GM19452 (cell line): ENCODE measurements around the gene TSPEAR.

Source experiments
- ATAC-seq: cut with Tn5 transposase; IDR thresholded peaks from one replicate; pipeline ENCODE4 v1.9.1; 2021; ENCODE audit not compliant: unreplicated experiment

The TSPEAR gene

DNA sequence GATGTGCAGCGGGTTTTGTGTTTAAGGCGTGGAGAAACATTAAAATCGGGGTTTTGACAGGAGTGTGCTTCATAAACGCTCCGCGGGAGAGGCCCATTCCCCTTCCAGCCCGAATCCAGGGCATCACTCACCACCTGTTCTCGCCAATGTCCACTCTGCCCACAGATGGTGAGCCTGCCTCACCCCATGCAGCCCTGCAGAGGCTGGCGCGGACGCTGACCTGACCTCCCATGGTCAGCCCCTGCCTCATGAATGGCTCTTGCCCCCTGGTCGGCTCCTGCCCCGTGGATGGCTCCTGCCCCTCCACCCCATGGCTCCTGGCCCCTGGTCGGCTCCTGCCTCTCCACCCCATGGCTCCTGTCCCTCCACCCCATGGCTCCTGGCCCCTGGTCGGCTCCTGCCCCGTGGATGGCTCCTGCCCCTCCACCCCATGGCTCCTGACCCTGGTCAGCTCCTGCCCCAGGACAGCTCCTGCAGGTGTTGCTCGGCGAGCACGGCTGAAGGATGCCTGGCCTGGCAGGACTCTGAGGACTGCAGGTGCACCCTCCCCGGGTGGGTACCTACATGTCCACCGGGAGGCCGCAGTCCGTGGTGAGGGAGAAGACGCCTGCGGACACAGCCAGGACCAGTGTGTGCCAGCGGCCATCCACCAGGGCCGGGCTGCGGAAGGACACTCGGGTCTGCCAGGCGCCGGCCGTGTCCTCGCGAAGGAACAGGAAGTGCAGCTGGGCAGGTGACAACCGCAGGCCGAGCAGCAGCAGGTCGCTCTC lies 178.1 kb downstream of the TSPEAR start:
- no peak for ATAC-seq

DNA sequence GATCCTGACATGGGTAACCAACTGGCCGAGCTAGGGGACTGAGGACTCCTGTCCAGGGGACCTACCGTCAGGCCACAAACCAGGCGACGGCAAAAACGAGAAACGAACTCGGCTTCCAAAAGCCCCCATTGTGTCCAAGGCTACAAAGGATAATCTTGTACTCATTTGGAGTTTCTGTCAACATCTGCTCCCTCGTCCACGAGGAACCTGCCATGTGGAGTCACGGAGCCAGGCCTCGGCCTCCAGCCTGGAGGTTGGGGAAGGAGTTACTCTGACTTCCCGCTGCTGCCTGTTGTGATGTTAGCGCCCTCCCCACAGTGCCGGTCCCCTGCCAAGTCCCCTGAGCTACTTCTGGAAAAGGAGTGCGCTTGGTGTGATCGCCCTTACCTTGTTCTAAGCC lies 178.7 kb downstream of the TSPEAR start:
- ATAC-seq, result no peak

DNA sequence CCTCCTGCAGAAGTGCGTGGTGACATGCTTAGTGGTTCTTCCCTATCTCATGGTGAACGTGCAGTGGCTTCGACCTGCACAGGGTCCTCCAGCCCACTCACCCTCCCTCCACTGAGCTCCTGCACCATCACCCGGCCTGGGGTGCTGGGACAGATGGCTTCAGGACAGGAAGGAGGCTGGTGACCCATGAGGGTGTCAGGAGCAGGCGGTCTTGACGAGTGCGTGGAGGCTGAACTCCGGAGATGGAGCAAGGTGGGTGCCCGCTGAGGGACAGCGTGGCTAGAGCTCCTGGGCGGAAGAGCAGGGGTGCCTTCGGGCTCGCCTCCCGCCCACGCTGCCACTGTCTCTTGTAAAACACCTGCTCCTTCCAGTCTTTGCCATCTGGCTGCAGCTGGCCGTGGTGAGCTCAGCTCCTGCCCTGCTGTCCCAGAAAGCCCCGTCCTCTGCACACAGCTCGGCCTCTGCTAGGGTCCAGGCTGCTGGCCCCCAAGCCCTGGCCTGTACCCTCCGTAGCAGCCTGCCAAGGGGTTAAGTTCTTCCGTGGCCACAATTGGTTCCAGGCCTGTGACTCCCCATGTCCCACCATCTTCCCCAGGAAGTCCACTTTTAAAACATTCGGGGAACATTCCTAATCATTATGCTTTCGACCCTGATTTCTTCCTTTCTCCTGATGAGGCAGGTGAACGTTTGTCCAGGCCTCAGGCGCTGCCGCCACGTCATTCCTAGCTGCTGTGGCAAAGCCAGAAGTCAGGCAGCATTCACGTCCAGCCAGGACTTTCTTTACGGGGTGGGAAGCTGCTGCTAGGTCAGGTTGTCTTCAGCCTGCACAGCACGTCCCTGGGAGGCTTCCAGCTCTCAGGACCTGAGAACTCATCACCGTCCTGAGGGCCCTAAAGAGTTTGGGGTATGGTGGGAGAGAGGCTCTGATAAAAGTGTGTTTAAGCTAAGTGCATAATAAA lies 179.5 kb downstream of the TSPEAR start:
- no peak for ATAC-seq

DNA sequence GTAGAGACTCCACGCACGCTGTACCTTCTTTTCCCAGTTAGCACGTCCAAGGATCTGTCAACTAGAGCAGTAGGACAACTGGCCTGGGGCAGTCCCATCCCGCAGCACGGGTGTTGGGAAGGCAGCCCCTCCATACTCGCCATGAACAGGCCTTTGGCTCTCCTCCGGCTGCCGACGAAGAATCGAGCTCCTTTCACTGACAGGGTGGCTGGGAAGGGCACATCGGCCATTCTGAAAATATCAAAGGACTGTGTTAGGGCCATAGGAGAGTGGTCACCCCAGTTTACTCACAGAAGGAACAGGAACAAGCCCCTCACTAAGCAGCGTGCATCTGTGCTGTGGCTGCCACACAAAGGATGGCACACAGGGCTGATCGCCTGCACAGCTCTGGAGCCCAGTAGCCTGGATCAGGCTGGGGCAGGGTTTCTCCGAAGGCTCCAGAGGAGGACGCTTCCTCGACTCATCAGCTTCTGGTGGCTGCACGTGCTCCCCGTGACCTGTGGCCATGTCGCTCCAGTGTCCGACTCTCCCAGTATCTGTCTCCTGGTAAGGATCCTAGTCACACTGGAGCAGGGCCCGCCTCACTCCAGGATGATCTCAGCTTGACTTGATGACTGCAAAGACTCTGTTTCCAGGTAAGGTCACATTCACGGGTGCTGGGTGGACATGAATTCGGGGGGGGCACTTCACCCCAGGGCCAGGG lies 180.3 kb downstream of the TSPEAR start:
- no peak for ATAC-seq

DNA sequence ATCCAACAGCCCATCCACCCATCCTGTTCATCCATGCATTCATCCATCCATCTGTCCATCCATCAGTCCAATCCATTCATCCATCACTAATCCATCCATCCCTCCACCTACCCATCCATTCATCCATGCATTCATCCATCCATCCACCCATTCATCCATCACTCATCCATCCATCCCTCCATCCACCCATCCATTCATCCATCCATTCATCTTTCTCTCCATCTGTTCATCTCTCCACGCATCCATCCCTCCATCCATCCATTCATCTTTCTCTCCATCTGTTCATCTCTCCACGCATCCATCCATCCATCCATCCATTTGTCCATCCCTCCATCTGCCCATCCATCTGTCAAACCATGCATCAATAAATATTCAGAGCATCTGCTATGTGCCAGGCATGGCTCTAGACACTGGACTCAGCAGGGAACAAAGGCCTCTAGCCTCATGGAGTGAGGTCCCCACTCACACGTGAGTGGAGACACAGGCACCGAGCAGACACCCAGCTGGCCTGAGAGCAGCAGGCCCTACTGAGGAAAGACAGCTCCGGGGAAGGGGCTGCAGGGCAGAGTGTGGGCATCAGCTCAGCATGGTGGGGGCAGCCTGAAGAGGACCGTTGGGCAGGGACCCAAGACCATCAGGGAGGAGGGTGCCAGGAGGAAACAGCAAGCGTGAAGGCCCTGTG lies 181.0 kb downstream of the TSPEAR start:
- no peak for ATAC-seq

DNA sequence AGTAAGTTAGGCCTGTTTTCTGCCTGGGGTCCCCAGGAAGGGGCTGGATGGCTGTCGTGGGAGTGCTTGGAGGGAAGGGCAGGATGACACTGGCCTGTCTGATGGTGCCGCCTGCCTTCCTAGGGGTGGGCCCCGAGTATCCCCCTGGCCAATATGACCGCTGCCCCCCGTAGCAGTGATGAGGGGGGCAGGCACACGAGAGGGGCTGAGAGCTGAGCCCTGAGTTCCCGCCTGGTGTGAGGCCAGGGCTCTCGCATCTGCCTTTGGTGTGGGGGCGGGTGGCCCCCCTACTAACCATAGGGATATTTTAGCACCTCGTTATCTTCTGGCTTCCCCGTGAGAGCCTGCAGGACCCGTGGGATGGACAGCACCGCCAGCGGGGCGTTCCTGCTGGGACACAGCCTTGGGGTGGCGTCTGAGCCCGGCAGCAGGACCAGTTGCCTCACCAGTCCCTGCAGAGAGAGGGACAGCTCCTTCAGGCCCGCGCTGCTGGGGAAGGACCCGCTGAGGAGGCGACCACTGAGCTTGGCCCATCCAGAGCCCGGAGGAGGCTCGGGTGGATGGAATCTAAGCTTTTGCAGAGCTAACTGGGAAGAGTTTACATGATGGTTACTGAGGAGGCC lies 181.8 kb downstream of the TSPEAR start:
- no peak for ATAC-seq

DNA sequence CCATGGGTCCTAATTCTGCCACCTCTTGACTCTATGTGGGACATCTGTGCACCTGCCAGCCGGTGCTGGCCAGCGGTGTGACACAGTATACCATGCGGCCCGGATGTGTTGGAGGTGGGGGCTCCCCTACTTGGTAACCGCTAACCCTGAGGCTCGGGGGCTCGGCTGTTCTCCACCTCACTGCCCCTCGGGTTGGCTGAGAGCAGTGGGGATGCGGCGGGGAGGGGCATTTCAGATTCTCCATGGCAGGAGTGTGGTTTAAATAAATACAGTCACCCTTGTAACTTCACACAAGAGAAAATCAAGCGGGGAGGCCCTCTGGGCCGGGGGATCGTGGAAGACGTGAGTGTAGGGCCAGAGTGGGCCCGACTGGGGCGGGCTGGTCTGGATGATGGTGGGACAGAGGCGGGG lies 182.4 kb downstream of the TSPEAR start:
- no peak for ATAC-seq

DNA sequence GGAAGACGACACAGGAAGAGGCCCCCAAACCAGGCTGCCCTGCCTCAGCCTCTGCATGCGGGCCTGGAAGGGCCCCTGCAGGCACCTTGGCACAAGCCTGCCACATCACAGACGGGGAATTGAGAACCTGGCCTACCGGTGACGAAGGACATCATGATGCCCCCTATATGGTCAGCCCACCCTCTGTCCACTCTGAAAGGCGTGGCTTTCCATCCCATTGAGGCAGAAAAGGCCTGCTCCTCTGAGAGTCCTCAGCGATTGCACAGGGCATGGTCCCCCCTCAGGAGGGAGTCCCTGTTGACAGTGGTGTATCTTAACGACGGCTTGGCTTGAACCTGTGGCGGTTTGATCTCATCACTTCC lies 182.8 kb downstream of the TSPEAR start:
- ATAC-seq, result no peak

DNA sequence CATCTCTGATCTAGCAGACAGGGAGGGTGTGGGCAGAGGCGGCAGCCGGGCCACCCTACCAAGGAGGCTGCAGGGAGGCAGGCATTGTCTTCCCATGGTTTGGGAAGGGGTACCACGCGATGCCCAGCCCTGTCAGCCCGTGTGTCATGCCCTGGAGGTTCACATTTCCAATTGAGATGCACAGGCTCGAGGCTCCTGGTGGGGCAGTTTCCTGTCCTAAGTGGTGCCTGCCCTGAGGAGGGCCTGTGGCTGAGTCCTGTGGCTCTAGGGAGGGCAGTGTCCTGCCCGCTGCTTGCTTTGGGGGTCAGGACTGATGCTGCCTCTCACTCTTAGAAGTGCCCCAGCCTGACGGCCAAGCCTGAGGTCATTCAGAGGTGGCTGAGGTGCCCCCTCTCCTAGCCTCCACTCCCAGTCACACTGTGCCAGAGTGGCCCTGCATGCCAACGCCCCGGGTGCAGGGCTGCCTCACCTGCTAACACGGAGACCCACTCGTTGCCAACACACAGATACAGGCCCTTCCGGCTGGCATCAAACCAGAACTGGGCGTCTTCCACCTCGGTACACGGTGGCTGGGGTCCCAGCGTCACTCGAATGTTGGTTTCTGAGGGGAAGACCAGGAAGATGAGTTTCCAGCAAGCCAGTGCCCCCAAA lies 183.3 kb downstream of the TSPEAR start:
- no peak for ATAC-seq

DNA sequence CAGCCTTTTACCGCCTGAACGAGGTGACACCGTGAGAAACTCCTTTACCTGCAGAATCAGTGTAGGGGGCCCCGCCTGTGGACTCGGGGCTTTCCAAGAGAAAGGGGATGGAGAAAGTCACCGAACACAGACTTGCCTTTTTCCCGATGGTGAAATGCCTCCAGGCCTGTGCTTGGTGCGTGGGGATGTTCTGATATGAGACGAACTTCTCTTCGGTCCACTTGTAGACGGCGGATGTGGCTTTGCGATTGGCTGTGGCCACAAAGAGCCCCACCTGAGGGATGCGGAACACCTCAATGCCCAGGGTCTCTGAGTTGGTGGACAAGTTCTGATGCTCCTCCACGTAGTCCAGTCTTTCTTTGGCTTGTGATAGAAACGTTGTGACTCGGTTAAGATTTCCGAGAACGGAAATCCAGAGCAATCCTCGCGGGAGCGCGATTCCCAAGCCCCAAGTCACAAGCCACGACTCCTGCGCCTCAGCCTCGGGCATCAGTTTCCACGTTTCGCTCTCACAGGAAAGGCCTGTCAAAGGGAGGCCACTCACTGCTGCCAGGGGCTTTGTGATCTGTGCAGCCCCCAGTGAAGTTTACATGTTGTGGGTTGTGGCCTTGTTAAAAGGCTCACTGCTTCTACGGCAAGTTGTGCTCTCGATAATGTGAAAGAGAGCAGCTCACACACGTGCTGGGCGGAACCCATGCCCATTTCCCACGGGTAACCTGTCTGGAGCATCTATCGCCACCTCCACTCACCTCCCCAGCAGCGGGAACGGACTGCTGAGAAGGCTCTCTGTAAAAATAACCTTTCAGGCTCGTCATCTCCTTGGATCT lies 184.0 kb downstream of the TSPEAR start:
- no peak for ATAC-seq

DNA sequence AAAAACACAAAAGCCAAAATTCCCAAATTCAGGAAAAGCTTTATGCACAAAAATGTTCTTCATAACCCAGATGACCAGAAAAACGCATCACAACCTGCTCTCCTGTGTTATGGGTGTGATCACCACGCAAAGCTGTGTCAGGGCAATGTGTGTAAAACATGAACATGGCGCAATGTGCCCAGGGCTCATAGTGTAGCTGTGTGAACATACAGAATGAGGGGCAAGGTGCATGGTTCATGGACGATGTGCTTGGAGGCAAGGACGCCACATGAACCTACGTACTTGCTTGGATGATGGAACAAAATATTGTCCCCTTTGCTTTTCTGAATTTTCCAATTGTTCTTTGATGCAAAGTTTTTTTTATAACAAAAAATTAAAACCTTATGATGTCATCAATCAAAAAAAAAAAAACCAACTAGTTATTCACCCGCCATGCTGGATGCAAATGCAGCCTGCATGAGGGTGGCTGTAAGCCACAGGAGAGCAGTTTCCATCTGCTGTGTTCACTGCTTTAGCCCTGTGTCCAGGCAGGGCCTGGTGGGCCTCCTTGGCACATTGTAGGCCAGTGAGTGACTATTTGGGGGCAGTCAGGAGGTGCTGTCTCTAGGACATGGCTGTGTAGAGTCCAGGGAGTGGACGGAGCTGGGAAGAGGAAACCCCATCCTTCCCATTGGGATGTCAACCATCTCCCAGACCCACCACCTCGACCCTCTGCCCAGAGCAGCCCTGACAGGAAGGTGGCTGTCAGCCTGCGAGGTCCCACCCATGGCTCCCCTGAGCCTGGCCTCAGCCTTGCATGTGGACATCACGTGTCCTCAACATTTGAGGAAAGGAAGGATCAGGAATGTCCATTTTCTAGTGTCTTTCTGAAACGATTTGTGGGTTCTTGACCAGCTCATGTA lies 185.0 kb downstream of the TSPEAR start:
- no peak for ATAC-seq

DNA sequence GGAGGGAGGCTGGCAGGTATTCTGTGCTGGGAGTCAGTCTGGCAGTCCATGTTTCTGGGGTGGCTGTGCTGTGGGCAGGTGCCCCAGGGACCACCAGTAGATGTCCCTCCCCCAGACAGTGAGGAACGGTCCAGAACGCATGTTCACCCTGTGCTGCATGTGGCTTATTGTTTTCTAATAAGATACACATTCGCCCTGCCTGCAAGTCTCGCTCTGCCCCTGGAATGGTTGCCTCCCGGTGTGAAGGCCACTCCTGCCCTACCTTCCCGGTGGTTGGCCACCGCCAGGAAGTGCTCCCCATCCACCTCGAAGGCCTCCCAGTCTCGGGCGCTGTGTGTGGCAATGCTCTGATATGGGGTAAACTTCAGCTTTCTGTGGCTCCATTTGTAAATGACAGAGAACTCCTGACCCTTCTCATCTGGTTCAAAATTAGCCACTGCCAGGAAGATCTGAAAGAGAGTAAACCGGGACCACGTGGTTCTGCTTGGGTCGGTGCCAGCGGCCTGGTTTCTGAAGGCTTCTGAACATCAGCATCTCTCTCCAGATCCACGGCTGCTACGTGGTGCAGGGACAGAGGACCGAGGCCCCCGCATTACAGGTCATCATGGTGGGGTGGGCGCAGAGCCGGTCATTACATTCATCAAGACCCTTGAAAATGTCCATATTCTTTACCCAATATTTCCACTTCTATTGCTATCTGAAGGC lies 185.8 kb downstream of the TSPEAR start:
- ATAC-seq, result no peak

DNA sequence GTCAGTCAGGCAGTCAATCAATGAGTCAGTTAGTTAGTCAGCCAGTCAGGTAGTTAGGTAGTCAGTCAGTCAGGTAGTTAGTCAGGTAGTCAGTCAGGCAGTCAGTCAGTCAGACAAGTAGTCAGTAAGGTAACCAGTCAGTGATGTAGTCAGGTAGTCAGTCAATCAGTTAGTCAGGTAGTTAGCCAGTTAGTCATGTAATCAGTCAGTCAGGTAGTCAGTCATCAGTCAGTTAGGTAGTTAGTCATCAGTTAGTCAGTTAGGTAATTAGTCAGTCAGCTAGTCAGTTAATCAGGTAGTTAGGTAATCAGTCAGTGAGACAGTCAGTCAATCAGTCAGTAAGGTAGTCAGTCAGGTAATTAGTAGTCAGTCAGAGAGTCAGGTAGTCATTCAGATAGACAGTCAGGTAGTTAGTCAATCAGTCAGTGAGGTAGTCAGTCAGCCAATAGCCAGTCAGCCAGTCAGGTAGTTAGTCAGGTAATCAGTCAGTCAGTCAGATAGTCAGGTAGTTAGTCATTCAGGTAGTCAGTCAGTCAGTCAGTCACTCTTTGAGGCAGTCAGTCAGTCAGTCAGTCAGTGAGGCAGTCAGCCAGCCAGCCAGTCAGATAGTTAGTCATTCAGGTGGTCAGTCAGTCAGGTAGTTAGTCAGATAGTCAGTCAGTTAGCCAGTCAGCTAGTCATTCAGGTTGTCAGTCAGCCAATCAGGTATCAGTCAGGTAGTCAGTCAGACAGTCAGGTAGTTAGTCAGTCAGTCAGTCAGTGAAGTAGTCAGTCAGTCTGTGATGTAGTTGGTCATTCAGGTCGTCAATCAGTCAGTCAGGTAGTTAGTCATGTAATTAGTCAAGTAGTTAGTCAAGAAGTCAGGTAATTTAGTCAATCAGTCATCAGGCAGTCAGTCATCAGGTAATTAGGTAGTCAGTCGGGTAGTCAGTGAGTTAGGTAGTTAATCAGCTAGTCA lies 186.7 kb downstream of the TSPEAR start:
- no peak for ATAC-seq

DNA sequence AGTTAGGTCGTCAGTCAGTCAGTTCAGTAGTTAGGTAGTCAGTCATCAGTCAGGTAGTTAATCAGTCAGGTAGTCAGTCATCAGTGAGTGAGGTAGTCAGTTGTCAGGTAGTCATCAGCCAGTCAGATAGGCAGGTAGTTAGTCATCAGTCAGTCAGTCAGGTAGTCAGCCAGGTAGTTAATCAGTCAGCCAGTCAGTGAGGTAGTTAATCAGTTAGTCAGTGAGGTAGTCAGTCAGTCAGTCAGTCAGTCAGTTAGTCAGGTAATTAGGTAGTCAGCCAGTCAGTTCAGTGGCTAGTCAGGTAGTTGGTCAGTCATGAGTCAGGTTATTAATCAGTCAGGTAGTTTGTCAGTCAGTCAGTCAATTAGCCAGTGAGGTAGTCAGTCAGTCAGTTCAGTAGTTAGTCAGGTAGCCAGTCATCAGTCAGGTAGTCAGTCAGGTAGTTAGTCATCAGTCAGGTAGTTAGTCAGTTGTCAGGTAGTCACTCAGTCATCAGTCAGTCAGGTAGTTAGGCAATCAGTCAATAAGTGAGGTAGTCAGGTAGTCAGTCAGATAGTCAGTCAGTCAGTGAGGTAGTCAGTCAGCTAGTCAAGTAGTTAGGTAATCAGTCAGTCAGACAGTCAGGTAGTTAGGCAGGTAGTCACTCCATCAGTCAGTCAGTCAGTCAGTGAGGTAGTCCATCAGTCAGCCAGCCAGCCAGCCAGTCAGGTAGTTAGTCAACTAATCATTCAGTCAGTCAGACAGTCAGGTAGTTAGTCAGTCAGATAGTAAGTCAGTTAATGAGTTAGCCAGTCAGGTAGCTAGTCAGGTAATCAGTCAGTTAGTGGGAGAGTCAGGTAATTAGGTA lies 187.6 kb downstream of the TSPEAR start:
- no peak for ATAC-seq

DNA sequence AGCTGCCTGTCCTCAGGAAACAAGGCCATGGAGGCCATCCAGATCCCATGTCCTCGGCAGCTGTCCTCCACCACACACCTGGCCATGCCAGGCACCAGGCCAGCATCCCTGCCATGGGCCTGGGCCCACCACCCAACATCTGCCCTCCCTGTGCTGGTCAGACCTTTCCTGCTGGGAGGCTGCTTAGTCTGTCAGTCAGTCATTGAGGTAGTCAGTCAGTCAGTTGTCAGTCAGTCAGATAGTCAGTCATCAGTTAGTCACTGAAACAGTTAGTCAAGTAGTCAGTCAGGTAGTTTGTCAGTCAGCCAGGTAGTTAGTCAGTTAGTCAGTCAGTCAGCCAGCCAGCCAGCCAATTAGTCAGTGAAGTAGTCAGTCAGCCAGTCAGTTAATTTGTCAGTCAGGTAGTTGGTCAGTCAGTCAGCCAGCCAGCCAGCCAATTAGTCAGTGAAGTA lies 188.6 kb downstream of the TSPEAR start:
- ATAC-seq, result no peak
